SK-N-SH (cell line): ENCODE data around the gene SPINT2.

ENCODE experiments used
- CTCF ChIP-seq: fragments of 200-600 bp; sonication (generic); IDR thresholded peaks from 2 replicates; pipeline ENCODE4 v1.6.1; 2017; ENCODE audit warnings: antibody characterized with exemption, mild to moderate bottlenecking, moderate library complexity
- GATA2 ChIP-seq: sonication (generic); formaldehyde crosslinking; IDR thresholded peaks from 2 replicates; pipeline ENCODE4 v1.5.0; 2020; ENCODE audit warnings: mild to moderate bottlenecking, missing genetic modification reagents
- NRF1 ChIP-seq: IDR thresholded peaks from 2 replicates; pipeline ENCODE4 v1.6.1; 2012; ENCODE audit warnings: low read depth, mild to moderate bottlenecking, low read length
- TAF1 ChIP-seq: IDR thresholded peaks from 2 replicates; pipeline ENCODE4 v1.6.1; 2012; ENCODE audit warnings: low read depth, mild to moderate bottlenecking, low read length, moderate library complexity, borderline replicate concordance
- TCF12 ChIP-seq: IDR thresholded peaks from 2 replicates; pipeline ENCODE4 v1.4.0; 2012

GRCh38 chr19:38262585-38263268 is 1.6 kb upstream of the SPINT2 start:
- TF ChIP-seq GATA2 (CRISPR knock-in tag) (no peak), CTCF (no peak), TCF12 (no peak), NRF1 (no peak), TAF1 (no peak)
